Fibroblast of lung (primary cell): ENCODE results near the gene GHDC. TPM values are rescaled to one million over a fixed set of nuclear protein-coding genes. Genes with fewer than 3 reads are reported as not detected.
"Not testable (repeated sequence)": the region's sequence is repeated elsewhere in the genome, so short reads cannot be mapped to it uniquely, and the experiment has no call there.

Experiments
- DNase-seq, 2 donors: peaks; one replicate each; pipeline versions ENCODE4 v3.0.0 to v3.0.0-alpha.2; 2010; ENCODE audit warnings: low read depth in 2 of 2
- H2AFZ ChIP-seq: 2 replicates; pipeline ENCODE4 v1.5.1; 2012; ENCODE audit warnings: low read length, control low read depth, inconsistent platforms
- H3K27ac ChIP-seq: 2 replicates; pipeline ENCODE4 v1.5.1; 2011; ENCODE audit warnings: low read length, control low read depth; ENCODE audit not compliant: insufficient read depth
- H3K27me3 ChIP-seq: 2 replicates; pipeline ENCODE4 v1.5.1; 2011; ENCODE audit warnings: mild to moderate bottlenecking, low read length; ENCODE audit not compliant: control insufficient read depth, insufficient read depth
- H3K36me3 ChIP-seq: 2 replicates; pipeline ENCODE4 v1.5.1; 2011; ENCODE audit warnings: low read length; ENCODE audit not compliant: control insufficient read depth, insufficient read depth
- H3K4me1 ChIP-seq: 2 replicates; pipeline ENCODE4 v1.5.1; 2011; ENCODE audit warnings: low read length; ENCODE audit not compliant: control insufficient read depth, insufficient read depth; ENCODE audit errors: extremely low read depth
- H3K4me2 ChIP-seq: 2 replicates; pipeline ENCODE4 v1.5.1; 2011; ENCODE audit warnings: low read length, control low read depth; ENCODE audit not compliant: insufficient read depth; ENCODE audit errors: extremely low read depth
- H3K4me3 ChIP-seq, 4 experiments: fragments of 200-600 bp in 1 of 4; sonication (generic) in 1 of 4; replicated peaks in 1 of 4; 2 replicates each; pipeline ENCODE4 v1.5.1; 2011 to 2016; ENCODE audit warnings: low read length in 4 of 4, low read depth in 3 of 4, mild to moderate bottlenecking in 3 of 4, control low read depth in 2 of 4, inconsistent platforms in 1 of 4, mixed read lengths in 1 of 4; ENCODE audit not compliant: insufficient read depth in 1 of 4; ENCODE audit errors: control extremely low read depth in 1 of 4
- H3K79me2 ChIP-seq: 2 replicates; pipeline ENCODE4 v1.5.1; 2012; ENCODE audit warnings: mild to moderate bottlenecking, low read length, inconsistent platforms; ENCODE audit not compliant: control insufficient read depth, insufficient read depth
- H3K9ac ChIP-seq: 2 replicates; pipeline ENCODE4 v1.5.1; 2011; ENCODE audit warnings: mild to moderate bottlenecking, low read length, control low read depth; ENCODE audit not compliant: insufficient read depth
- H3K9me3 ChIP-seq: 2 replicates; pipeline ENCODE4 v1.5.1; 2012; ENCODE audit warnings: low read depth, low read length; ENCODE audit not compliant: control insufficient read depth, insufficient read depth
- H4K20me1 ChIP-seq: 2 replicates; pipeline ENCODE4 v1.5.1; 2011; ENCODE audit warnings: low read length; ENCODE audit not compliant: control insufficient read depth, insufficient read depth; ENCODE audit errors: extremely low read depth
- EZH2 ChIP-seq: IDR thresholded peaks from 2 replicates; pipeline ENCODE4 v1.5.1; 2012; ENCODE audit warnings: low read length, control low read depth, mild to moderate bottlenecking; ENCODE audit errors: missing control alignments
- polyA plus RNA-seq, 2 donors: library from polyadenylated mRNA; depleted of rRNA in 1 of 2; stranded (reverse) in 1 of 2; unstranded in 1 of 2; fragments of >200 nt; gene quantifications; 2 replicates each; pipeline ENCODE4 v1.2.1, GENCODE V29; 2011 to 2012; ENCODE audit warnings: missing spikeins in 1 of 2
- total RNA-seq: library from RNA; depleted of rRNA; stranded (reverse); fragments of >200 nt; gene quantifications from 2 replicates; pipeline ENCODE4 v1.2.1, GENCODE V29; 2014
- TF ChIP-seq, protein P1 (sequence below), 2 donors: IDR thresholded peaks in 1 of 2; conservative IDR thresholded peaks in 1 of 2; 1 replicate in 1 of 2; 2 replicates in 1 of 2; pipeline ENCODE4 v1.5.1; 2011 to 2012; ENCODE audit warnings: low read length in 2 of 2, control low read depth in 1 of 2, inconsistent platforms in 1 of 2, low read depth in 1 of 2, mild to moderate bottlenecking in 1 of 2

The GHDC gene
- total and polyA plus RNA-seq, 2 donors (not counting 1 experiment from before 2014, with no cell fraction given), result 6.7 to 26.6 TPM

DNA sequence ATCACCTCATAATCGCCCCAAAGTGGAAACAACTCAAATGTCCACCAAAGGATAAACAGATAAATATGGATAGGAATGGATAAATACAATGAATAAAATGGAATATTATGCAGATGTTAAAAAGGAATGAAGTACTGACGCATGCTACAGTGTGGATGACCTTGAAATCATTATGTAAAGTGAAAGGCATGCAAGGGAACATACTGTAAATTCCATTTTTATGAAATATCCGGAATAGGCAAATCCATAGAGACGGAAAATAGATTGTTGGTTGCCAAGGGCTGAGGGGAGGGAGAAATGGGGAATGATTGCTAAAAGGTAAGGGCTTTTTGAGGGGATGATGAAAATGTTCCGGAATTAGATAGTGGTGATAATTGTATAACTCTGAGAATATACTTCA is 45.9 kb upstream of the GHDC start:
- H2AFZ ChIP-seq, result no peak overlapping the region
- H3K27me3 ChIP-seq, result no peaks in the 10 kb centered on the region
- no peak for TF ChIP-seq EZH2
- TF ChIP-seq, protein P1, sequence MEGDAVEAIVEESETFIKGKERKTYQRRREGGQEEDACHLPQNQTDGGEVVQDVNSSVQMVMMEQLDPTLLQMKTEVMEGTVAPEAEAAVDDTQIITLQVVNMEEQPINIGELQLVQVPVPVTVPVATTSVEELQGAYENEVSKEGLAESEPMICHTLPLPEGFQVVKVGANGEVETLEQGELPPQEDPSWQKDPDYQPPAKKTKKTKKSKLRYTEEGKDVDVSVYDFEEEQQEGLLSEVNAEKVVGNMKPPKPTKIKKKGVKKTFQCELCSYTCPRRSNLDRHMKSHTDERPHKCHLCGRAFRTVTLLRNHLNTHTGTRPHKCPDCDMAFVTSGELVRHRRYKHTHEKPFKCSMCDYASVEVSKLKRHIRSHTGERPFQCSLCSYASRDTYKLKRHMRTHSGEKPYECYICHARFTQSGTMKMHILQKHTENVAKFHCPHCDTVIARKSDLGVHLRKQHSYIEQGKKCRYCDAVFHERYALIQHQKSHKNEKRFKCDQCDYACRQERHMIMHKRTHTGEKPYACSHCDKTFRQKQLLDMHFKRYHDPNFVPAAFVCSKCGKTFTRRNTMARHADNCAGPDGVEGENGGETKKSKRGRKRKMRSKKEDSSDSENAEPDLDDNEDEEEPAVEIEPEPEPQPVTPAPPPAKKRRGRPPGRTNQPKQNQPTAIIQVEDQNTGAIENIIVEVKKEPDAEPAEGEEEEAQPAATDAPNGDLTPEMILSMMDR (conservative IDR thresholded peaks at IDR 0.05 in 1 of 2, IDR thresholded peaks at IDR 0.05 in 1 of 2; ENCODE audit: low read depth in 1 of 2, low read length in 2 of 2), result no peak
- H3K4me2 ChIP-seq, result no peak overlapping the region
- no peaks in the 10 kb centered on the region for H3K36me3 ChIP-seq
- H3K27ac ChIP-seq, result no peak overlapping the region
- no peak overlapping the region for H3K9ac ChIP-seq
- peaks cover 2% of the 10 kb centered on the region for H4K20me1 ChIP-seq
- H3K9me3 ChIP-seq, result no peaks in the 10 kb centered on the region
- H3K79me2 ChIP-seq, result no peaks in the 10 kb centered on the region
- no peaks in the 10 kb centered on the region for H3K4me1 ChIP-seq
- DNase-seq, result peak in 1 of 2 donors; percentile 35
- no peak overlapping the region for H3K4me3 ChIP-seq

GRCh38 chr17:42239576-42239975 is 45.3 kb upstream of the GHDC start:
- H3K9me3 ChIP-seq, H3K9ac ChIP-seq, H3K79me2 ChIP-seq, H3K4me3 ChIP-seq, H2AFZ ChIP-seq, H4K20me1 ChIP-seq, H3K4me1 ChIP-seq, H3K36me3 ChIP-seq, H3K27ac ChIP-seq, H3K27me3 ChIP-seq, H3K4me2 ChIP-seq, DNase-seq: not testable (repeated sequence)

DNA sequence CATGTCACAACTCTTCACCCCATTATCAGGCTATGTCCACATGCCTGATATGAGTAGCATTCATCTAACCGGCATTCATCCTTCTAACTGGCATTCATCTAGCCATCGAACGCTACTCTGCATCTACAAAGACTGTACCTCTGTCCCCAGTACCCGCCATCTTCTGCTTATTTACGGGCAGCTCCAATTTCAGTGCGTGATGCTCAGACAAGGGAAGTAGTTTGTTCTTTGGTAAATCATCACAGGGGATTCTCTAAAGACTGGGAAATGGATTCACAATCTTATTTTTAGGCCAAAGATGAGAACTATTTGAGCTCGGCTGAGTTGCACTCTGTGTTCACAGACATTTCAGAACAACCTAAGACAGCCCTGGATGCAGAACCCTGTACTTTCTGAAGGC is 42.5 kb upstream of the GHDC start:
- no peak for DNase-seq
- Histone ChIP-seq H3K36me3 (no peaks in the 10 kb centered on the region), H2AFZ (no peak overlapping the region), H3K4me2 (no peak overlapping the region), H3K79me2 (no peaks in the 10 kb centered on the region), H3K4me1 (no peaks in the 10 kb centered on the region), H3K9ac (no peak overlapping the region), H3K4me3 (no peak overlapping the region), H3K27ac (no peak overlapping the region), H3K27me3 (no peaks in the 10 kb centered on the region), H4K20me1 (peaks cover 2% of the 10 kb centered on the region), H3K9me3 (no peaks in the 10 kb centered on the region)
- TF ChIP-seq, protein P1 (conservative IDR thresholded peaks at IDR 0.05 in 1 of 2, IDR thresholded peaks at IDR 0.05 in 1 of 2; ENCODE audit: low read depth in 1 of 2, low read length in 2 of 2), result no peak
- TF ChIP-seq EZH2, result no peak

- TF ChIP-seq, protein P1 (conservative IDR thresholded peaks at IDR 0.05 in 1 of 2, IDR thresholded peaks at IDR 0.05 in 1 of 2; ENCODE audit: low read depth in 1 of 2, low read length in 2 of 2), result no peak
- no peak for TF ChIP-seq EZH2
- Histone ChIP-seq H3K27ac (no peak overlapping the region), H3K9ac (no peak overlapping the region), H3K27me3 (no peaks in the 10 kb centered on the region), H3K4me2 (no peak overlapping the region), H3K36me3 (no peaks in the 10 kb centered on the region), H3K4me1 (no peaks in the 10 kb centered on the region), H4K20me1 (peaks cover 2% of the 10 kb centered on the region), H3K79me2 (no peaks in the 10 kb centered on the region), H3K4me3 (no peak overlapping the region), H2AFZ (no peak overlapping the region), H3K9me3 (no peaks in the 10 kb centered on the region)
- DNase-seq, result no peak
Measured at GRCh38 chr17:42233994-42234393, 39.7 kb upstream of the GHDC start.
